Esophagus squamous epithelium (tissue), 5 donors: ENCODE data around the gene CDK12. TPM values are rescaled to one million over a fixed set of nuclear protein-coding genes. Genes with fewer than 3 reads are reported as not detected.

Source experiments
- DNase-seq: peaks from one replicate; lab custom pipeline; 2025; lab: John Stamatoyannopoulos, UW
- H3K27ac ChIP-seq, 4 donors: fragments of 200-600 bp; sonication (generic); one replicate each; pipeline ENCODE4 v1.5.1; 2016 to 2019; ENCODE audit warnings: mild to moderate bottlenecking in 1 of 4
- H3K27me3 ChIP-seq, 4 donors: fragments of 200-600 bp; sonication (generic); 1 replicate in 3 of 4; 2 replicates in 1 of 4; pipeline versions ENCODE4 v1.5.1 to v1.6.0; 2017 to 2021; ENCODE audit warnings: antibody characterized with exemption in 1 of 4
- H3K36me3 ChIP-seq, 3 donors: fragments of 200-600 bp; sonication (generic); one replicate each; pipeline ENCODE4 v1.5.1; 2016 to 2019
- H3K4me1 ChIP-seq, 3 donors: fragments of 200-600 bp; sonication (generic); one replicate each; pipeline ENCODE4 v1.5.1; 2017 to 2019
- H3K4me3 ChIP-seq, 4 donors: fragments of 200-600 bp; sonication (generic); 1 replicate in 3 of 4; 2 replicates in 1 of 4; pipeline ENCODE4 v1.5.1; 2016 to 2019; ENCODE audit warnings: mild to moderate bottlenecking in 2 of 4, moderate library complexity in 1 of 4
- H3K9me3 ChIP-seq, 3 donors: fragments of 200-600 bp; sonication (generic); one replicate each; pipeline ENCODE4 v1.5.1; 2016 to 2019
- CTCF ChIP-seq, 6 experiments: fragments of 450-650 bp in 4 of 6; fragments of 200-600 bp in 2 of 6; sonication (generic) in 2 of 6; IDR thresholded peaks; one replicate each; pipeline ENCODE4 v1.5.1; 2016 to 2019; ENCODE audit warnings: antibody characterized with exemption in 6 of 6, mild to moderate bottlenecking in 4 of 6, moderate library complexity in 4 of 6
- POLR2A ChIP-seq, 4 donors: fragments of 450-650 bp; IDR thresholded peaks; one replicate each; pipeline ENCODE4 v1.6.1; 2017; ENCODE audit warnings: antibody characterized with exemption in 4 of 4, mild to moderate bottlenecking in 4 of 4, moderate library complexity in 3 of 4
- WGBS, 2 donors: methylation state at CpG; one replicate each; pipeline ENCODE4 v1.1.5; 2018; 5-methylcytosine and 5-hydroxymethylcytosine counted together
- intact Hi-C: fragments of 100-400 bp; cut with DNase I; formaldehyde crosslinking; loops from one replicate; pipeline ENCODE4 v1.15.0; 2022
- total RNA-seq, 4 donors: library from RNA; depleted of rRNA; stranded (reverse); fragments of >200 nt; gene quantifications; one replicate each; pipeline ENCODE4 v1.1.0, GENCODE V29; 2016
- donor health status: DM: yes; HTN: yes; CAD: no.

CDK12 gene
- total RNA-seq, 4 donors from 2014 or later: 22.9 to 47.3 (median 33.5) TPM

- WGBS, 2 donors: 85 to 87% methylated on average over 5 of the region's 5 CpGs
- intact Hi-C loops: no loop called here
These were observed 13.7 kb upstream of the CDK12 start for GRCh38 chr17:39447561-39447960.

GRCh38 chr17:39450051-39450450 is 11.2 kb upstream of the CDK12 start:
- peaks cover 7 to 33% (median 11%) of the 10 kb centered on the region in 3 donors for H3K4me1 ChIP-seq
- H3K4me3 ChIP-seq: peak overlapping the region; percentile 77 to 97 (median 84)
- H3K27me3 ChIP-seq: no peaks in the 10 kb centered on the region
- 70 to 86% methylated on average over 13 of the region's 13 CpGs for WGBS, 2 donors
- TF ChIP-seq CTCF (IDR thresholded peaks at IDR 0.05) (no peak), POLR2A (IDR thresholded peaks at IDR 0.05) (no peak)
- peaks cover 0 to 36% (median 14%) of the 10 kb centered on the region in 3 donors for H3K36me3 ChIP-seq
- no peak for DNase-seq
- no peaks in the 10 kb centered on the region for H3K9me3 ChIP-seq
- peak overlapping the region in 2 of 4 donors; percentile 84 to 90 for H3K27ac ChIP-seq
- intact Hi-C loops: no loop called here

More at GRCh38 chr17:39447561-39447960, 13.7 kb upstream of the CDK12 start:
- no peak overlapping the region for H3K4me3 ChIP-seq
- no peaks in the 10 kb centered on the region for H3K27me3 ChIP-seq
- no peak for TF ChIP-seq CTCF (IDR thresholded peaks at IDR 0.05)
- TF ChIP-seq POLR2A (IDR thresholded peaks at IDR 0.05): no peak
- H3K27ac ChIP-seq: no peak overlapping the region
- H3K4me1 ChIP-seq: peaks cover 7 to 33% (median 11%) of the 10 kb centered on the region in 3 donors
- H3K36me3 ChIP-seq: peaks cover 0 to 61% (median 21%) of the 10 kb centered on the region in 3 donors
- no peak for DNase-seq
- H3K9me3 ChIP-seq: no peaks in the 10 kb centered on the region

GRCh38 chr17:39450847-39451581 is 10.3 kb upstream of the CDK12 start, which contains the start of gene MED1:
Gene MED1, minus strand, starts transcription at chr17:39451263. Its CDS starts 201 bp downstream, at chr17:39451062.
- DNase-seq: peak; percentile 59
- 0% methylated on average over 13 to 20 of the region's 37 CpGs for WGBS, 2 donors
- Histone ChIP-seq H3K4me1 (peaks cover 7 to 33% (median 11%) of the 10 kb centered on the region in 3 donors), H3K9me3 (no peaks in the 10 kb centered on the region), H3K4me3 (peak within 1 kb of the TSS; percentile 77 to 97 (median 84)), H3K36me3 (peaks cover 0 to 27% (median 5%) of the 10 kb centered on the region in 3 donors), H3K27me3 (no peaks in the 10 kb centered on the region), H3K27ac (peak within 1 kb of the TSS; percentile 84 to 95 (median 87))
- intact Hi-C loops: no loop called here
- TF ChIP-seq CTCF (IDR thresholded peaks at IDR 0.05) (no peak), POLR2A (IDR thresholded peaks at IDR 0.05) (peak in 2 of 4 donors; percentile 42 to 57)

GRCh38 chr17:39455919-39456318 is 5.4 kb upstream of the CDK12 start:
- TF ChIP-seq CTCF (IDR thresholded peaks at IDR 0.05): no peak
- Histone ChIP-seq H3K4me1 (peaks cover 0 to 12% (median 4%) of the 10 kb centered on the region in 3 donors), H3K27ac (no peak overlapping the region), H3K36me3 (no peaks in the 10 kb centered on the region), H3K9me3 (no peaks in the 10 kb centered on the region), H3K27me3 (no peaks in the 10 kb centered on the region), H3K4me3 (no peak overlapping the region)
- WGBS, 2 donors: 89 to 90% methylated on average over 4 of the region's 4 CpGs
- DNase-seq: no peak
- intact Hi-C loops: no loop called here

GRCh38 chr17:39461926-39462569 is 762 bp downstream of the CDK12 start:
- Histone ChIP-seq H3K36me3 (peaks cover 0 to 8% (median 0%) of the 10 kb centered on the region in 3 donors), H3K9me3 (no peaks in the 10 kb centered on the region), H3K4me3 (peak overlapping the region; percentile 87 to 95 (median 91)), H3K27ac (peak overlapping the region; percentile 98 to 99 (median 99)), H3K4me1 (peaks cover 15 to 47% (median 22%) of the 10 kb centered on the region in 3 donors), H3K27me3 (no peaks in the 10 kb centered on the region)
- WGBS, 2 donors: 0% methylated on average over 19 to 28 of the region's 34 CpGs
- intact Hi-C loops: no loop called here
- no peak for TF ChIP-seq POLR2A (IDR thresholded peaks at IDR 0.05)
- no peak for DNase-seq
